ENCODE measurements around the gene C11orf68. TPM values are rescaled to one million over a fixed set of nuclear protein-coding genes. Genes with fewer than 3 reads are reported as not detected.

Gene C11orf68
- total and polyA plus RNA-seq, 9 of the 15 experiments (the other 6 are each of a cell fraction or from before 2014, with no cell fraction given) = 3.6 to 35.9 (median 12.8) TPM

GRCh38 chr11:65906602-65907001 is 12.3 kb downstream of the C11orf68 start:
- in situ Hi-C loops (cut with MboI) (no loop called here), intact Hi-C loops (cut with micrococcal nuclease) (no loop called here)
- Histone ChIP-seq H3K27ac (ENCODE audit: extremely low read depth, low read depth, low read length) (peak overlapping the region; percentile 53; the same call in 2 of the 3 replicates), H3K27me3 (ENCODE audit: control insufficient read depth in 2 of 2, insufficient read depth in 2 of 2, low read length in 2 of 2) (no peaks in the 10 kb centered on the region), H4K20me1 (replicated peaks; ENCODE audit: control insufficient read depth, insufficient read depth, low read length) (no peaks in the 10 kb centered on the region), H3K79me2 (ENCODE audit: control insufficient read depth, insufficient read depth, low read length) (no peaks in the 10 kb centered on the region), H3K9me1 (ENCODE audit: control insufficient read depth, insufficient read depth, low read length) (no peaks in the 10 kb centered on the region), H3K9ac (ENCODE audit: insufficient read depth in 1 of 2, low read depth in 2 of 2, low read length in 2 of 2) (no peak overlapping the region), H3K4me1 (replicated peaks in 1 of 2; ENCODE audit: control insufficient read depth in 2 of 2, insufficient read depth in 2 of 2, low read length in 2 of 2) (peaks cover 39 to 40% of the 10 kb centered on the region in 2 experiments), H3K4me2 (ENCODE audit: insufficient read depth, low read length) (peak overlapping the region; percentile 57), H3K36me3 (ENCODE audit: control insufficient read depth, insufficient read depth, low read length) (no peaks in the 10 kb centered on the region), H3K9me3 (replicated peaks; ENCODE audit: control insufficient read depth, insufficient read depth, low read depth, low read length) (no peaks in the 10 kb centered on the region), H3K4me3 (no peak overlapping the region), H2AFZ (ENCODE audit: low read depth, low read length) (peak overlapping the region; percentile 60)
- CTCF ChIA-PET (ENCODE audit: low intra/inter-chr PET ratio) = no interaction called here
- WGBS (ENCODE audit: insufficient coverage, low coverage, missing lambda C conversion rate) = 0% methylated on average over 5 of the region's 5 CpGs
- DNase-seq (ENCODE audit: extremely low read depth in 1 of 4, low spot score in 3 of 4) (peak; percentile 37 to 73 (median 56)), FAIRE-seq (peak; percentile 6), ATAC-seq (peak; percentile 52)
- BruUV-seq (replicated peaks) = no TSS peak
- POLR2A ChIA-PET = interaction anchor here (0.7 to 2.1 kb wide), 9 partner anchors 8 to 47 kb away, joined by 3 to 12 read pairs (median 4); partner anchors contain the start of genes C11orf68 and CCDC85B
- TF ChIP-seq NR3C1 (CRISPR knock-in tag; IDR thresholded peaks at IDR 0.05) (no peak), CBFA2T2 (conservative IDR thresholded peaks at IDR 0.05) (0 out of 2 replicates have a peak, but pooled peaks have one; percentile 6), BHLHE40 (IDR thresholded peaks at IDR 0.05; ENCODE audit: low read length) (peak; percentile 70), ARID3A (IDR thresholded peaks at IDR 0.05; ENCODE audit: borderline replicate concordance, low read depth, low read length) (peak; percentile 13; the same call in 1 of the 2 replicates), ZC3H11A (IDR thresholded peaks at IDR 0.05; ENCODE audit: low read depth, low read length) (no peak), ZNF239 (CRISPR knock-in tag; IDR thresholded peaks at IDR 0.05) (no peak), DPF2 (IDR thresholded peaks at IDR 0.05) (peak; percentile 91), ZNF408 (CRISPR knock-in tag; IDR thresholded peaks at IDR 0.05; ENCODE audit: low read depth) (no peak), CTBP1 (IDR thresholded peaks at IDR 0.05; ENCODE audit: borderline replicate concordance) (peak; percentile 30; the same call in 1 of the 2 replicates), ZNF76 (CRISPR knock-in tag; IDR thresholded peaks at IDR 0.05; ENCODE audit: borderline replicate concordance) (no peak), ZNF165 (CRISPR knock-in tag; IDR thresholded peaks at IDR 0.05; ENCODE audit: borderline replicate concordance) (no peak), JUN (IDR thresholded peaks at IDR 0.05; ENCODE audit: borderline replicate concordance, low read depth, low read length) (peak; percentile 77), JUN (CRISPR knock-in tag; IDR thresholded peaks at IDR 0.05; ENCODE audit: borderline replicate concordance) (no peak), VEZF1 (CRISPR knock-in tag; IDR thresholded peaks at IDR 0.05) (peak; percentile 11; the same call in 1 of the 2 replicates), ZNF354B (CRISPR knock-in tag; IDR thresholded peaks at IDR 0.05) (0 out of 2 replicates have a peak, but pooled peaks have one; percentile 2), SMARCC2 (IDR thresholded peaks at IDR 0.05; ENCODE audit: low read depth) (peak; percentile 67; the same call in 1 of the 2 replicates), ZNF764 (CRISPR knock-in tag; IDR thresholded peaks at IDR 0.05; ENCODE audit: low read depth) (peak; percentile 54; the same call in 1 of the 2 replicates), XRCC3 (IDR thresholded peaks at IDR 0.05) (no peak), SMARCA4 (IDR thresholded peaks at IDR 0.05) (peak; percentile 84), E2F5 (CRISPR knock-in tag; IDR thresholded peaks at IDR 0.05) (no peak), CBX2 (IDR thresholded peaks at IDR 0.05; ENCODE audit: insufficient read depth, low read length, poor library complexity, severe bottlenecking) (no peak), SMARCE1 (IDR thresholded peaks at IDR 0.05) (peak; percentile 78)
